ACHN (cell line): ENCODE data around the gene SUSD2.
"Not testable (repeated sequence)": the region's sequence is repeated elsewhere in the genome, so short reads cannot be mapped to it uniquely, and the experiment has no call there.

Experiments used
- DNase-seq: peaks from one replicate; pipeline ENCODE4 v3.0.0-alpha.2; 2015
- in situ Hi-C: cut with HindIII; loops from 2 replicates; pipeline ENCODE4 v1.10.0; 2017; ENCODE audit warnings: low sequenced_read_pairs, low pct_ligation_motif_present, low pct_unique_long_range_greater_than_20kb

Gene SUSD2

GRCh38 chr22:24169439-24170058, 11.7 kb upstream of the SUSD2 start:
- in situ Hi-C loops, result no loop called here
- no peak for DNase-seq

GRCh38 chr22:24170188-24170587, 11.1 kb upstream of the SUSD2 start:
- in situ Hi-C loops, result no loop called here

GRCh38 chr22:24170632-24171031, 10.7 kb upstream of the SUSD2 start:
- in situ Hi-C loops, result no loop called here
- DNase-seq, result no peak

More at GRCh38 chr22:24170188-24170587, 11.1 kb upstream of the SUSD2 start:
- DNase-seq, result no peak

DNA sequence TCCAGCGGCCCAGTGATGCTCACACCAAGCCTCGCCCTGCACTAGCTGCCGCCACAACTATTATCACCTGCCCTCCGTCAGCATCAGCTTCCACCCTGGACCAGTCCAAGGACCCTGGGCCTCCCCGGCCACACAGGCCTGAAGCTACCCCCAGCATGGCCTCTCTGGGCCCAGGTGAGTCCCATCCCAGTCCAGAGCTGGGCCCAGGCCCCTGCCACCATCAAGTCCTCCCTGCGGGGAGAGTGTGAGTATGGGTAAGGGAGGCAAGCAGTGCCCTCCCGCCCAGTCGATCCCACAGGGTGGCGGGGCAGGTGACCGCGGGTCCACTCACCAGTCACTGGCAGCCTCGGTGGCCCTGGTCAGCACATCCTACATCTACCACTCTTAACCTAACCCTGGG, 9.5 kb upstream of the SUSD2 start:
- in situ Hi-C loops, result no loop called here
- DNase-seq, result no peak

GRCh38 chr22:24175160-24175808, 6.0 kb upstream of the SUSD2 start:
- DNase-seq, result peak; percentile 67
- in situ Hi-C loops, result no loop called here

- in situ Hi-C loops, result no loop called here
- no peak for DNase-seq
These were observed 5.2 kb upstream of the SUSD2 start for GRCh38 chr22:24176040-24176439.

DNA sequence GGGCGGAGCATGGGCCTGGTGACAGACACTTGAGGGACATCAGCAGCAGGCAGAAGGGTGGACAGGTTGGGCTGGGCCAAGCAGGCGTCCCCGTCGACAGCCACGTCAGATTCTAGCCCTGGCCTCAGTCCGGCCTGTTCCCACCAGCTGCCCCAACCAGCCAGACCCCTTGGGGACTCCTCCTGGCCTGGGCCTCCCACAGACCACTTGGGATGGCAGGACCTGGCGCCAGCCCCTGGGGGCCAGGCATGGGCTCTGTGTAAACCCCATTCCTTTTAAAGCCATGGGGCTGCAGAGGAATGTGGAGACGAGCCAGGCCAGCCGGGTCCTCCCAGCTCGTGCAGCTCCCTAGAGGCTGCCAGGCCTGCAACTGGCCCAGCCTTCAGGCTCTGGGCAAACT, 4.7 kb upstream of the SUSD2 start:
- no peak for DNase-seq
- in situ Hi-C loops, result no loop called here

DNA sequence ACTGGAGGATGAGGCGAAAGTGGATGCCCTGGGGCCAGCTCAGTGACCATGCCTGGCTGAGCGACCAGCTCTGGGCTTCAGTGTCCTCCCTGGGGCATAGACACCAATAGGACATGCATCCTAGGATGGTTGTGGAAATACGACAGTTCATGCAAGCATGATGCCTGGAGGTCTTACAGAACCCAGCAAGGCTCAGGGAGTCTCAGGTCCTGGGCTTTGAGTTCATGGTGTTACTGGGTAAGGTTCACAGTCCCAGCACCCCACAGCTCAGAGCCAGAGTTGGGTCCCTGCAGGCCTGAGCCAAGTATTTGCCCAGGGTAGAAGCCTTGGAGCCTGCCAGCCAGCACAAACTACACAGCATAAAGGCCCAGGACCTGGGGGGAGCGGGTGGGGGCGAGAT, 4.2 kb upstream of the SUSD2 start:
- no peak for DNase-seq
- in situ Hi-C loops, result no loop called here

DNA sequence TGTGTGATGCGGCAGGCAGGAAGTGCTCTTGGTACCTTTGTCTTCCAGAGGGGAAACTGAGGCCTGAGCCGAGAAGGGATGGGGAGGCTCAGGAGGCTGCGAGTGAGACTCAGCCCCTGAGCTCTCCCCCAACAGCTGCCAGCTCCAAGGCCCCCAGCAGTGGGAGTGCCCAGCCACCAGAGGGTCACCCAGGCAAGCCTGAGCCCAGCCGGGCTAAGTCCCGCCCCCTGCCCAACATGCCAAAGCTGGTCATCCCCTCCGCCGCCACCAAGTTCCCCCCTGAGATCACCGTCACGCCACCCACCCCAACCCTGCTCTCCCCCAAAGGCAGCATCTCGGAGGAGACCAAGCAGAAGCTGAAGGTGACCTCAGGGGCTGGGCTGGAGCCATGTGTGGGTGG, 3.8 kb upstream of the SUSD2 start:
- DNase-seq, result no peak
- in situ Hi-C loops, result no loop called here

- in situ Hi-C loops, result no loop called here
- DNase-seq, result no peak
These were observed 3.3 kb upstream of the SUSD2 start for GRCh38 chr22:24178021-24178431.

DNA sequence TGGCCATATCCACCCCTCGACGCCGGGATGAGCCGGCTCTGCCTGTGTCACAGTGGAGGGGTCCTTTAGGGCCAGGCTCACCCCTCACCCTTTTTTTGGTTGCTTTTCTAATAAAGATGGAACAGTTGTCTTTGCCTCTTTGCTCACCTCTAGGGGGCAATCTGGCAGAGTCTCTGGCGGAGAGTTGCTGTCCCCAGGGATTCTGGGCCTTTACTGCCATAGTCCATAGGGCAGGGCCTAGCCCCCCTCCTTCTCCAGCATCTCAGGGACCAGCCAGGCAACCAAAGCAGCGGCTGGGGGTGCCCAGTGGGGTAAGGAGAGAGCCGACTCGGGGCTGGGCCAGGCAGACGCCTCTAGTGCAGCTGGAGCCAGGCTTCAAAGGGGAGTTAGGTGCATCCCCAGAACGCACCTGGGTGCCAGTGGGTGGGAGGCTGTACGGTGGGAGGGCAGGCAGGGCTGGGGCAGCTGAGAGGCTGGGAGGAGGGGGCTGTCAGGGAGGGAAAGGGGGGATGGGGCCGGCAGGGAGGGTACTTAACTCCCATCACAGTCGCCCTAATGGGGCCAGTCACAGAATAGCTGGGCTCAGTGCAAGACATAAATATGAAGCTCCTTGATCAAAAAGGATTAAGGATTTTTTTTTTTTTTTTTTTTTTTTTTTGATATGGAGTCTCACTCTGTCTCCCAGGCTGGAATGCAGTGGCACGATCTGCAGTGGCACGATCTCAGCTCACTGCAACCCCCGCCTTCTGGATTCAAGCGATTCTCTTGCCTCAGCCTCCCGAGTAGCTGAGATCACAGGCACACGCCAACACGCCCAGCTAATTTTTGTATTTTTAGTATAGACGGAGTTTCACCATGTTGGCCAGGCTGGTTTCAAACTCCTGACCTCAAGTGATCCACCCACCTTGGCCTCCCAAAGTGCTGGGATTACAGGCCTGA, 2.5 kb upstream of the SUSD2 start:
- no peak for DNase-seq
- in situ Hi-C loops, result no loop called here

GRCh38 chr22:24179478-24180210, 1.6 kb upstream of the SUSD2 start:
- DNase-seq, result no peak
- in situ Hi-C loops, result no loop called here

GRCh38 chr22:24180316-24181087, 785 bp upstream of the SUSD2 start:
- in situ Hi-C loops, result no loop called here
- no peak for DNase-seq

DNA sequence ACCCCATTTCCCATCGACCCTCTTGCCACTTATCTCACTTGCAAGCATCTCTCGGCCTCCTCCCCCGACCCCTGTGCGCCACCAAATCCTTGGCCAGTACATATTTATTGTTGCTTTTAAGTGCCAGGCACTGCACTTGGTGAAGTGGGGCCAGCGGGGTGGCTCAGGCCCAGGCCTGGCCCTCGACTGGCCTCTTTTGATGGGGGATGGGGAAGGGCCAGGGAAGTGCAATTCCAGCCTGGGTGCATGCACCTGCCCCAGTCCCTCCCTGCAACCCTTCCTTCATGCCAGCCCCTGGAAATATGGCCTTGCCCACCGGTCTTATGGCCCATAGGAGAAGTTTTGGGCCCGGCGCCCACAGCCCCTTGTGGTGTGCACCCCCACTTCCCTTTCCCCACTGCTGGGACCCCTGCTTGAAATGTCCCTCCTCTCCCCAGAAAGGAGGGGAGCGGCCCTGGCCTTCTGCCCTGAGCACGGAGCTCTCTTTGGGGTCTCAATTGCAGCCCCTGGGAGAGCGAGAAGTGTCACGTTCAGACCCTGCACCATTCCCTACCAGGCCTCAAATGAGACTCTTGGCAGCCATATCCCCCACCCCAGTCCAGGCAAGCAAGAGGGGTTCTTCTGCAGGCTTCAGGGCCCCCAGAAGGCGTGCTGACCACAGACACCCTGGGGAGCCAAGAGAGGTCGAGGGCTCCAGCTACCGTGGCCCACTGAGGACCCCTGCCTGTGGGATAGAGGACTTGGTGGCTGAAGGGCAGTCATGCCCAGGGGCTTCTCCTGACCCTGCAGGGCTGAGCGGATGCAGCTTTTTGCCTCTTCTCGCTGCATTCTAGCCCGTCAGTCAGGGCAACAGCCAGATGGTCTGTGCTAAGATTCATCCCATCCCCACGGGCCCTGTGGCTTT, 961 bp downstream of the SUSD2 start:
- no peak for DNase-seq
- in situ Hi-C loops, result no loop called here

DNA sequence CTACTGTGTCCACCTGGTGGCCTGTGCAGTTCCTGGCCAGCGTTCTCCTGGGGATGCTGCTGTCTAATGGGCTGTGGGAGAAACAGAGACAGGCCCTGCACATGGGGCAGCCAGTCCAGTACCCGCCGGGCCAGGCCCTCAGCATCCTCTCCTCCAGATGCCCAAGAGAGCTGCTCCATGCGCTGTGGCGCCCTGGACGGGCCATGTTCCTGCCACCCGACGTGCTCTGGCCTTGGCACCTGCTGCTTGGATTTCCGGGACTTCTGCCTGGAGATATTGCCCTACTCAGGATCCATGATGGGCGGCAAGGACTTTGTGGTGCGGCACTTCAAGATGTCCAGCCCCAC, 1.6 kb downstream of the SUSD2 start:
- DNase-seq, in situ Hi-C loops: not testable (repeated sequence)

DNA sequence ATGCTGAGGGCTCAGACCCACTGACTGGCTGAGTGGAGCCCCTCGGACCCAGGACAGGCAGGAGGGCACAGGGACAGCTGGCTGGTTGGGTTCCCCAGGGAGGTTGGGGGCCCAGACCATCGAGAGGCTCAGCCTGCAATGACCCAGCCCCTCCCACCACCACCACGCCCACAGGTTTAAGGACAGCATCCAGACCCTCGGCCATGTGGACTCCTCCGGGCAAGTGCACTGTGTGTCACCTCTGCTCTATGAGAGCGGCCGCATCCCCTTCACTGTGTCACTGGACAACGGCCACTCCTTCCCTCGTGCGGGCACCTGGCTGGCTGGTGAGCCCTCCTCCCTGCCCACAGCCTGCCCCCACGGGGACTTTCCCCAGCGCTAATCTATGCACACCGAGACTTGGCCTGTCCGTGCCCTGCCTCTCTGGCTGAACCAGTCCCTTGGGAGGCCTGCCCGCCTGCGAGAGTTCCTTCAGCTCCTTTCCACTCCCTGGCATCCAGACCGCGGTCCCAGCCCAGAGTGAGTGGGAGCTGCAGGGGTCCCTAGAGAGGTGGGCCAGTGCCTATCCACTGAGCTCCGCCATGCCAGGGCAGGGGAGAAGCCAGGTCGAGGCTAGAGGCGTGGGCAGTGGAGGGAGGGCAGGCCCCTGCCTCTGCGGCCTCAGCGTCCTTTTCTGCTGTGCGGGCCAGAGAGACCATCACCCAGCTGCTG, 2.2 kb downstream of the SUSD2 start:
- no peak for DNase-seq
- in situ Hi-C loops, result no loop called here
